ENCODE measurements around the gene MPC2. TPM values are rescaled to one million over a fixed set of nuclear protein-coding genes. Genes with fewer than 3 reads are reported as not detected.

MPC2 gene
- total RNA-seq, 1 experiment from 2014 or later, result 32.9 TPM

GRCh38 chr1:167949785-167950184 is 12.9 kb upstream of the MPC2 start:
- Histone ChIP-seq H3K27ac (ENCODE audit: insufficient read length, low read depth, low read length) (no peak overlapping the region), H4K91ac (ENCODE audit: insufficient read length, low read depth, low read length) (no peak overlapping the region), H2BK12ac (ENCODE audit: insufficient read length, low read depth, low read length) (no peak overlapping the region), H2AFZ (ENCODE audit: low read length) (no peak overlapping the region), H2AK5ac (ENCODE audit: insufficient read length, low read length) (no peak overlapping the region), H3K23me2 (ENCODE audit: insufficient read length, low read depth, low read length, poor library complexity, severe bottlenecking) (no peaks in the 10 kb centered on the region), H2BK15ac (ENCODE audit: low read depth, low read length) (no peak overlapping the region), H2BK120ac (ENCODE audit: low read depth, low read length, poor library complexity, severe bottlenecking) (no peak overlapping the region), H3K4me1 (ENCODE audit: insufficient read depth, low read length) (no peaks in the 10 kb centered on the region), H3K4ac (ENCODE audit: low read depth, low read length) (no peak overlapping the region), H3K18ac (ENCODE audit: insufficient read length, low read depth, low read length) (no peak overlapping the region), H3T11ph (ENCODE audit: low read length) (no peak overlapping the region), H3K79me1 (ENCODE audit: insufficient read depth, low read depth, low read length, poor library complexity, severe bottlenecking) (peaks cover 2% of the 10 kb centered on the region), H2BK5ac (ENCODE audit: insufficient read length, low read length) (no peak overlapping the region), H2BK20ac (ENCODE audit: low read depth, low read length, poor library complexity, severe bottlenecking) (no peak overlapping the region), H3K9ac (ENCODE audit: extremely low read depth, insufficient read length, low read length) (no peak overlapping the region), H4K5ac (ENCODE audit: insufficient read length, low read depth, low read length) (no peak overlapping the region), H4K20me1 (ENCODE audit: control insufficient read depth, insufficient read depth, insufficient read length) (no peaks in the 10 kb centered on the region), H3K27me3 (ENCODE audit: insufficient read depth, low read length) (no peaks in the 10 kb centered on the region), H4K8ac (replicated peaks; ENCODE audit: insufficient read length, low read depth, low read length) (no peak overlapping the region), H3K4me2 (ENCODE audit: insufficient read depth, insufficient read length, low read length) (no peak overlapping the region), H3K9me3 (ENCODE audit: control insufficient read depth, low read depth, low read length) (no peaks in the 10 kb centered on the region), H3K23ac (ENCODE audit: insufficient read length, low read depth, low read length) (no peak overlapping the region), H3K14ac (ENCODE audit: insufficient read depth, low read length) (no peak overlapping the region), H3K56ac (ENCODE audit: insufficient read length, low read depth, low read length) (no peak overlapping the region), H3K79me2 (ENCODE audit: insufficient read depth, low read length) (peaks cover 5% of the 10 kb centered on the region; the same call in 1 of the 2 replicates)
- DNase-seq, result no peak
- Mint-ChIP-seq H3K27me3 (ENCODE audit: low read depth) (no peaks in the 10 kb centered on the region), H3K27ac (no peak overlapping the region), H3K9me3 (no peaks in the 10 kb centered on the region), H3K4me1 (peaks cover 16% of the 10 kb centered on the region in 2 experiments), H3K36me3 (ENCODE audit: insufficient read depth in 1 of 3, low read depth in 3 of 3) (peaks cover 11 to 39% (median 27%) of the 10 kb centered on the region in 3 experiments; a peak in 6 of 7 replicates), H3K4me3 (no peak overlapping the region)
- TF ChIP-seq CTCF (conservative IDR thresholded peaks at IDR 0.05), result no peak
- no CpG with 5 or more reads among the region's 3 CpGs for WGBS (ENCODE audit: extremely low coverage, insufficient read length, low lambda C conversion rate)

Measured in H9 (cell line).